ENCODE results near the gene TRAPPC2. TPM values are rescaled to one million over a fixed set of nuclear protein-coding genes. Genes with fewer than 3 reads are reported as not detected.

The TRAPPC2 gene
- total RNA-seq, 1 experiment from 2014 or later = 11.4 TPM

DNA sequence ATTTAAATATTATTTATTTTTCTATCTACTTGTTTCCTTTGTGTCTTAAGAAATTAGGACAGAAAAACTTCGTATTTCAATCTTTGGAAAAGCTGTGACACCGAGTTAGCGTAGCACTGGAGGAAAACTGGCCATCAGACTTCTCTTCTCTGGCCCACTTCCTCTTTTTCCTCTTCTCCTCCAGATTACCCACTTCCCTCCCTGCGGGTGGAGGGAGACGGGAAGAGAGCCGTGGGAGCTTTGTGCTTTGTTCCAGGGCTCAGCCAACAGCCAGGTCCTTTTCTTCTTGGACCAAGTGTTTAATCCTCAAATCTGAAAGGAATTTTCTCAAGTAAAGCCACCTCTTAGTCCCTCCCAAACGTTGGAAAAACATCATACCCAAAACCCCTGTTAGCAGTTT lies 29.9 kb upstream of the TRAPPC2 start:
- POLR2A ChIA-PET = no interaction called here
- intact Hi-C loops (cut with micrococcal nuclease; ENCODE audit: unreplicated experiment) = no loop called here
- Histone ChIP-seq H3K4me3 (ENCODE audit: low read depth in 2 of 2, low read length in 2 of 2) (no peak overlapping the region), H3K36me3 (ENCODE audit: control insufficient read depth, insufficient read depth, low read length) (peaks cover 5% of the 10 kb centered on the region; the same call in 1 of the 2 replicates), H3K4me1 (ENCODE audit: control insufficient read depth, insufficient read depth, low read length) (no peaks in the 10 kb centered on the region), H3K27ac (ENCODE audit: low read length) (no peak overlapping the region), H3K27me3 (ENCODE audit: control insufficient read depth, insufficient read depth, low read length) (no peaks in the 10 kb centered on the region), H3K9me3 (ENCODE audit: control insufficient read depth, insufficient read depth, low read depth, low read length) (no peaks in the 10 kb centered on the region)
- no TSS peak for BruUV-seq (replicated peaks)
- CTCF ChIA-PET = no interaction called here
- TF ChIP-seq SIN3A (IDR thresholded peaks at IDR 0.05; ENCODE audit: borderline replicate concordance, insufficient read depth, low read depth, low read length) (no peak), TCF7L2 (IDR thresholded peaks at IDR 0.05; ENCODE audit: low read depth, low read length) (no peak), POLR2AphosphoS5 (IDR thresholded peaks at IDR 0.05; ENCODE audit: low read depth, low read length) (no peak)
- TF ChIP-seq, protein P1, sequence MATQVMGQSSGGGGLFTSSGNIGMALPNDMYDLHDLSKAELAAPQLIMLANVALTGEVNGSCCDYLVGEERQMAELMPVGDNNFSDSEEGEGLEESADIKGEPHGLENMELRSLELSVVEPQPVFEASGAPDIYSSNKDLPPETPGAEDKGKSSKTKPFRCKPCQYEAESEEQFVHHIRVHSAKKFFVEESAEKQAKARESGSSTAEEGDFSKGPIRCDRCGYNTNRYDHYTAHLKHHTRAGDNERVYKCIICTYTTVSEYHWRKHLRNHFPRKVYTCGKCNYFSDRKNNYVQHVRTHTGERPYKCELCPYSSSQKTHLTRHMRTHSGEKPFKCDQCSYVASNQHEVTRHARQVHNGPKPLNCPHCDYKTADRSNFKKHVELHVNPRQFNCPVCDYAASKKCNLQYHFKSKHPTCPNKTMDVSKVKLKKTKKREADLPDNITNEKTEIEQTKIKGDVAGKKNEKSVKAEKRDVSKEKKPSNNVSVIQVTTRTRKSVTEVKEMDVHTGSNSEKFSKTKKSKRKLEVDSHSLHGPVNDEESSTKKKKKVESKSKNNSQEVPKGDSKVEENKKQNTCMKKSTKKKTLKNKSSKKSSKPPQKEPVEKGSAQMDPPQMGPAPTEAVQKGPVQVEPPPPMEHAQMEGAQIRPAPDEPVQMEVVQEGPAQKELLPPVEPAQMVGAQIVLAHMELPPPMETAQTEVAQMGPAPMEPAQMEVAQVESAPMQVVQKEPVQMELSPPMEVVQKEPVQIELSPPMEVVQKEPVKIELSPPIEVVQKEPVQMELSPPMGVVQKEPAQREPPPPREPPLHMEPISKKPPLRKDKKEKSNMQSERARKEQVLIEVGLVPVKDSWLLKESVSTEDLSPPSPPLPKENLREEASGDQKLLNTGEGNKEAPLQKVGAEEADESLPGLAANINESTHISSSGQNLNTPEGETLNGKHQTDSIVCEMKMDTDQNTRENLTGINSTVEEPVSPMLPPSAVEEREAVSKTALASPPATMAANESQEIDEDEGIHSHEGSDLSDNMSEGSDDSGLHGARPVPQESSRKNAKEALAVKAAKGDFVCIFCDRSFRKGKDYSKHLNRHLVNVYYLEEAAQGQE (IDR thresholded peaks at IDR 0.05; ENCODE audit: insufficient read depth in 1 of 2, low read depth in 2 of 2, low read length in 1 of 2) = no peak
- TF ChIP-seq, protein P2, sequence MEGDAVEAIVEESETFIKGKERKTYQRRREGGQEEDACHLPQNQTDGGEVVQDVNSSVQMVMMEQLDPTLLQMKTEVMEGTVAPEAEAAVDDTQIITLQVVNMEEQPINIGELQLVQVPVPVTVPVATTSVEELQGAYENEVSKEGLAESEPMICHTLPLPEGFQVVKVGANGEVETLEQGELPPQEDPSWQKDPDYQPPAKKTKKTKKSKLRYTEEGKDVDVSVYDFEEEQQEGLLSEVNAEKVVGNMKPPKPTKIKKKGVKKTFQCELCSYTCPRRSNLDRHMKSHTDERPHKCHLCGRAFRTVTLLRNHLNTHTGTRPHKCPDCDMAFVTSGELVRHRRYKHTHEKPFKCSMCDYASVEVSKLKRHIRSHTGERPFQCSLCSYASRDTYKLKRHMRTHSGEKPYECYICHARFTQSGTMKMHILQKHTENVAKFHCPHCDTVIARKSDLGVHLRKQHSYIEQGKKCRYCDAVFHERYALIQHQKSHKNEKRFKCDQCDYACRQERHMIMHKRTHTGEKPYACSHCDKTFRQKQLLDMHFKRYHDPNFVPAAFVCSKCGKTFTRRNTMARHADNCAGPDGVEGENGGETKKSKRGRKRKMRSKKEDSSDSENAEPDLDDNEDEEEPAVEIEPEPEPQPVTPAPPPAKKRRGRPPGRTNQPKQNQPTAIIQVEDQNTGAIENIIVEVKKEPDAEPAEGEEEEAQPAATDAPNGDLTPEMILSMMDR (IDR thresholded peaks at IDR 0.05) = no peak
- in situ Hi-C loops (cut with HindIII; ENCODE audit: low pct_unique_long_range_greater_than_20kb, low sequenced_read_pairs) = no loop called here
- no peak for DNase-seq (ENCODE audit: low read depth, low spot score)
- ATAC-seq = no peak

DNA sequence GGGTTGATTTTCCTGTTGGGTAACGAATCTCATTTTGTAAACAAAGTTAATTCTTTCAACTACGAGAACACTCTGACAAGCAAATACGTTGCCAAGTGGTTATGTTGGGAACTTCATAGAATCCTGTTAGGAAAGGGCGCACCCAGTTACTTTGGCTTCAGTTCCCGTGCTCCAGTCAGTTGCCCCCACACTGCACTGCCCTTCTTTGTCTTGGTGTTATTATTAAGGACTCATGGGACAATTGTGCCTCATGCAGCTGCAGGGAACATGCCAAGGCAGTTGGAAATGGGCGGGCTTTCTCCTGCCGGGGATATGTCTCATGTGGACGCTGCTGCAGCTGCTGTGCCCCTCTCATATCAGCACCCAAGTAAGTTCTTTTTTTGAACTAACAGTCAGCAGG lies 29.1 kb upstream of the TRAPPC2 start:
- Histone ChIP-seq H3K4me1 (ENCODE audit: control insufficient read depth, insufficient read depth, low read length) (no peaks in the 10 kb centered on the region), H3K4me3 (ENCODE audit: low read depth in 2 of 2, low read length in 2 of 2) (no peak overlapping the region), H3K9me3 (ENCODE audit: control insufficient read depth, insufficient read depth, low read depth, low read length) (no peaks in the 10 kb centered on the region), H3K36me3 (ENCODE audit: control insufficient read depth, insufficient read depth, low read length) (peaks cover 5% of the 10 kb centered on the region; the same call in 1 of the 2 replicates), H3K27me3 (ENCODE audit: control insufficient read depth, insufficient read depth, low read length) (no peaks in the 10 kb centered on the region), H3K27ac (ENCODE audit: low read length) (no peak overlapping the region)
- in situ Hi-C loops (cut with HindIII; ENCODE audit: low pct_unique_long_range_greater_than_20kb, low sequenced_read_pairs) = no loop called here
- no peak for TF ChIP-seq SIN3A (IDR thresholded peaks at IDR 0.05; ENCODE audit: borderline replicate concordance, insufficient read depth, low read depth, low read length)
- no peak for TF ChIP-seq TCF7L2 (IDR thresholded peaks at IDR 0.05; ENCODE audit: low read depth, low read length)
- TF ChIP-seq POLR2AphosphoS5 (IDR thresholded peaks at IDR 0.05; ENCODE audit: low read depth, low read length) = no peak
- TF ChIP-seq, protein P1 (IDR thresholded peaks at IDR 0.05; ENCODE audit: insufficient read depth in 1 of 2, low read depth in 2 of 2, low read length in 1 of 2) = no peak
- TF ChIP-seq, protein P2 (IDR thresholded peaks at IDR 0.05) = no peak
- intact Hi-C loops (cut with micrococcal nuclease; ENCODE audit: unreplicated experiment) = no loop called here
- POLR2A ChIA-PET = no interaction called here
- no TSS peak for BruUV-seq (replicated peaks)
- CTCF ChIA-PET = no interaction called here
- no peak for ATAC-seq
- DNase-seq (ENCODE audit: low read depth, low spot score) = no peak

Data from Panc1 (cell line).